ENCODE results near the gene NRCAM. TPM values are rescaled to one million over a fixed set of nuclear protein-coding genes. Genes with fewer than 3 reads are reported as not detected.

NRCAM gene
- total RNA-seq, 2 experiments from 2014 or later = 3.2 to 3.8 TPM

- Mint-ChIP-seq H3K9me3 (no peaks in the 10 kb centered on the region), H3K27ac (no peak overlapping the region), H3K36me3 (ENCODE audit: low read depth) (no peaks in the 10 kb centered on the region), H3K27me3 (no peaks in the 10 kb centered on the region), H3K4me3 (no peak overlapping the region), H3K4me1 (ENCODE audit: low read depth) (no peaks in the 10 kb centered on the region)
- ChIA-PET CTCF (interaction anchor here (1.2 to 4.1 kb wide), 3 partner anchors 10 to 25 kb away, joined by 4 to 22 read pairs (median 4); no protein-coding TSS in a partner anchor), POLR2A (no interaction called here)
- DNase-seq (no peak), ATAC-seq (no peak)
- no peak for TF ChIP-seq CTCF (IDR thresholded peaks at IDR 0.05)
- intact Hi-C loops (cut with micrococcal nuclease) = no loop called here
Observed at GRCh38 chr7:108120933-108121332, 335.3 kb downstream of the NRCAM start.

- Mint-ChIP-seq H3K36me3 (ENCODE audit: low read depth) (no peaks in the 10 kb centered on the region), H3K9me3 (no peaks in the 10 kb centered on the region), H3K4me1 (ENCODE audit: low read depth) (no peaks in the 10 kb centered on the region), H3K4me3 (no peak overlapping the region), H3K27me3 (no peaks in the 10 kb centered on the region), H3K27ac (no peak overlapping the region)
- ChIA-PET POLR2A (no interaction called here), CTCF (interaction anchor here (1.2 to 4.1 kb wide), 2 partner anchors 11 to 25 kb away, joined by 4 to 22 read pairs; no protein-coding TSS in a partner anchor)
- ATAC-seq = no peak
- no peak for DNase-seq
- TF ChIP-seq CTCF (IDR thresholded peaks at IDR 0.05) = no peak
- intact Hi-C loops (cut with micrococcal nuclease) = no loop called here
Observed at GRCh38 chr7:108120196-108120595, 336.0 kb downstream of the NRCAM start.

GRCh38 chr7:108118959-108119358 lies 337.3 kb downstream of the NRCAM start:
- CTCF ChIA-PET = interaction anchor here (0.6 to 4.1 kb wide), 2 partner anchors 27 to 64 kb away, joined by 3 to 27 read pairs; no protein-coding TSS in a partner anchor
- POLR2A ChIA-PET = no interaction called here
- TF ChIP-seq CTCF (IDR thresholded peaks at IDR 0.05) = no peak

GRCh38 chr7:108114117-108114841 lies 342.0 kb downstream of the NRCAM start:
- Mint-ChIP-seq H3K9me3 (no peaks in the 10 kb centered on the region), H3K27me3 (no peaks in the 10 kb centered on the region), H3K27ac (no peak overlapping the region), H3K36me3 (ENCODE audit: low read depth) (no peaks in the 10 kb centered on the region), H3K4me3 (no peak overlapping the region), H3K4me1 (ENCODE audit: low read depth) (no peaks in the 10 kb centered on the region)
- TF ChIP-seq CTCF (IDR thresholded peaks at IDR 0.05) = peak; percentile 81
- peak; percentile 48 for DNase-seq
- peak; percentile 84 for ATAC-seq
- intact Hi-C loops (cut with micrococcal nuclease) = loop anchor here (1.0 kb wide), 1 partner anchor 32 kb away; no protein-coding TSS in a partner anchor
- CTCF ChIA-PET = interaction anchor here (0.8 to 3.4 kb wide), 7 partner anchors 20 to 166 kb away, joined by 3 to 53 read pairs (median 4); no protein-coding TSS in a partner anchor
- POLR2A ChIA-PET = no interaction called here

More at GRCh38 chr7:108118959-108119358, 337.3 kb downstream of the NRCAM start:
- Mint-ChIP-seq H3K4me3 (no peak overlapping the region), H3K27ac (no peak overlapping the region), H3K36me3 (ENCODE audit: low read depth) (no peaks in the 10 kb centered on the region), H3K27me3 (no peaks in the 10 kb centered on the region), H3K4me1 (ENCODE audit: low read depth) (no peaks in the 10 kb centered on the region), H3K9me3 (no peaks in the 10 kb centered on the region)
- ATAC-seq (no peak), DNase-seq (no peak)
- intact Hi-C loops (cut with micrococcal nuclease) = no loop called here

GRCh38 chr7:108112683-108113082 lies 343.6 kb downstream of the NRCAM start:
- no peaks in the 10 kb centered on the region for H3K9me3 Mint-ChIP-seq
- POLR2A ChIA-PET = no interaction called here
- CTCF ChIA-PET = interaction anchor here (0.9 to 3.4 kb wide), 4 partner anchors 25 to 34 kb away, joined by 4 to 53 read pairs (median 9); no protein-coding TSS in a partner anchor
- DNase-seq = no peak
- intact Hi-C loops (cut with micrococcal nuclease) = no loop called here
- no peak for TF ChIP-seq CTCF (IDR thresholded peaks at IDR 0.05)
- H3K4me1 Mint-ChIP-seq (ENCODE audit: low read depth) = no peaks in the 10 kb centered on the region
- H3K36me3 Mint-ChIP-seq (ENCODE audit: low read depth) = no peaks in the 10 kb centered on the region
- no peaks in the 10 kb centered on the region for H3K27me3 Mint-ChIP-seq
- no peak for ATAC-seq
- H3K27ac Mint-ChIP-seq = no peak overlapping the region
- no peak overlapping the region for H3K4me3 Mint-ChIP-seq
